Globus pallidus (tissue), 1 donor: Measurements from ENCODE around the gene UNC79.

Source experiments
- DNase-seq: peaks from one replicate; pipeline ENCODE4 v3.0.0-alpha.2; 2015; ENCODE audit warnings: low spot score

Gene UNC79

GRCh38 chr14:93749076-93749420 is 318.3 kb downstream of the UNC79 start:
- no peak for DNase-seq

- no peak for DNase-seq
These were observed 321.4 kb downstream of the UNC79 start for GRCh38 chr14:93751946-93752655.

- peak; percentile 98 for DNase-seq
These were observed 322.3 kb downstream of the UNC79 start for GRCh38 chr14:93752980-93753561.

- no peak for DNase-seq
These were observed 322.9 kb downstream of the UNC79 start for GRCh38 chr14:93753647-93754046.

GRCh38 chr14:93757206-93757605 is 326.5 kb downstream of the UNC79 start:
- no peak for DNase-seq
